ENCODE measurements around the gene XPR1.

DNA sequence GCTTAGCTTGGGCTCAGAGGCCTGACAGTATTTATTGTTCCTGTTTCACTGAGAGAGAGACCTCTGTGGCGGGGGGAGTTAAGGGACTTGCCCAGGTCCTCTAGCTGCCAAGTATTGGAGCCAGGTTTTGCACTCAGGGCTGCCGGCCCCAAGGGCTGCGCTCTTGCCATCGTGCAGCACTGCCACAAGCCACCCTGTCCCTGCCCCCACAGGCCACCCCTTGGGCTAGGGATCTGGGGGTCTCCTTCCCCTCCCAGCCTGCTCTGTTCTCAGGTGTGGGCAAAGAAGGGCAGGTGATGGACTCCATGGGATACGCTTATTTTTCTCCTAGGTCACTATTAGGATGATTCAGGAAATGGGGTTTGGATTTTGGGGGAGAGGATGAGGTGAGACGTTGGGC, 289.6 kb downstream of the XPR1 start:
- TF ChIP-seq, protein P1, sequence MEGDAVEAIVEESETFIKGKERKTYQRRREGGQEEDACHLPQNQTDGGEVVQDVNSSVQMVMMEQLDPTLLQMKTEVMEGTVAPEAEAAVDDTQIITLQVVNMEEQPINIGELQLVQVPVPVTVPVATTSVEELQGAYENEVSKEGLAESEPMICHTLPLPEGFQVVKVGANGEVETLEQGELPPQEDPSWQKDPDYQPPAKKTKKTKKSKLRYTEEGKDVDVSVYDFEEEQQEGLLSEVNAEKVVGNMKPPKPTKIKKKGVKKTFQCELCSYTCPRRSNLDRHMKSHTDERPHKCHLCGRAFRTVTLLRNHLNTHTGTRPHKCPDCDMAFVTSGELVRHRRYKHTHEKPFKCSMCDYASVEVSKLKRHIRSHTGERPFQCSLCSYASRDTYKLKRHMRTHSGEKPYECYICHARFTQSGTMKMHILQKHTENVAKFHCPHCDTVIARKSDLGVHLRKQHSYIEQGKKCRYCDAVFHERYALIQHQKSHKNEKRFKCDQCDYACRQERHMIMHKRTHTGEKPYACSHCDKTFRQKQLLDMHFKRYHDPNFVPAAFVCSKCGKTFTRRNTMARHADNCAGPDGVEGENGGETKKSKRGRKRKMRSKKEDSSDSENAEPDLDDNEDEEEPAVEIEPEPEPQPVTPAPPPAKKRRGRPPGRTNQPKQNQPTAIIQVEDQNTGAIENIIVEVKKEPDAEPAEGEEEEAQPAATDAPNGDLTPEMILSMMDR (IDR thresholded peaks at IDR 0.05) = no peak
- TF ChIP-seq EZH2 (IDR thresholded peaks at IDR 0.05; ENCODE audit: borderline replicate concordance, insufficient read depth, low read depth, low read length, poor library complexity, severe bottlenecking) = no peak

Data from B cell (primary cell).